Activated CD4-positive, alpha-beta T cell treated with anti-CD3 and anti-CD28 coated beads, Interleukin-2, amount 50 U/mL, for 48 hours (primary cell): ENCODE data around the gene DLGAP3.

Experiments
- DNase-seq, 2 experiments: peaks; one replicate each; pipeline ENCODE4 v3.0.0-alpha.2; 2020

Gene DLGAP3

GRCh38 chr1:34864759-34865158 is 64.7 kb downstream of the DLGAP3 start:
- no peak for DNase-seq

DNA sequence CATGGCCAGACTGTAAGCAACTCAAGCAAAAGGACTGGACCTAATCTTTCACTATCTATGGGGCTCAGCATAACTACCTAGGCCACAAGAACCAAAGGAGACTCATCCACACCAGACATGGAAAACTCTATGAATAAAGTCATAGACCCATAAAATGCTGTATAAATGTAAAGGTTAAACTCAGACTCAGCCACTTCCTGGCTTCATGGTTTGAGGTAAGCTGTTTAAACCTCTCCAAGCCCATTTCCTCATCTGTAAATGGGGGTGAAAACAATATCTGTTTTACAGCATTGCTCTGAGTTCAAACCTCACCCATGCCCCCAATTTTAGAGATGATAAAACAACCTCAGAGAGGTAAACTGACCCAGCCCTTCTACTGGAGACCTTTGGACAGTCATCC is 65.9 kb downstream of the DLGAP3 start:
- DNase-seq: no peak

DNA sequence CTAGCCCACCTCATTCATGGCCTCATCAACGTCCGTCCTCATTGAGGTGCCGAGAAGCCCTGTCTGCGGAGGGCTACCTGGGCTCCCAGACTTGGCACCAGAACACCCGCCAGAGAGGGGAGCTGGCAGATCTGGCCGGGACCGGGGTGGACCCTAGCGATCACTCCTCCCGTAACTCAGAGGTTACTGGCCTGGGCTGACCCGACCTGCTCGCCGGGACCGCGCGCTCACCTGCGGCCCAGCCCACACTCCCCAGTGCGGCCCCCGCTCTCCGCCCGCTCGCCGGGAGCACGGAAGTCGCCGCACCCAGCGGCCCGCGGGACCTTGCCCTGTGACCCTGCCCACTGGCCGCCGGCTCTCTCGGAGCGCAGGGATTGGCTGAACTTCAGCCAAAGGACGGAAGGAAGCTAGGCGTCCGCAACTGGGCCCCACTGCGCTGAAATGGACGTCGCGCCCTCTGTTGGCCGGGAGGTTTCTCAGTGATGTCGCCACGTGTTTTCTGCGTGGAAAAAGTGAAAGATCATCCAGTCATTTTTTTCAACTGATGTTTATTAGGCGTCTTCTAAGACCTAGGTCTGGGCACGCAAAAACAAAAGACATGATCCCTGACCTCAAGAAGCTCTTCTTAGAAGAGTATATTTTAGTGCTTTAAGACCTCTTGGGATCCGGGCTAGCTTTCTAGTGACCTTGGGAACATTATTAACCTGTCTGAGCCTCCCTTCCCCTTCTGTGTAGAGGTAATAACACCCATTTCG is 69.8 kb downstream of the DLGAP3 start, which contains the start of gene SMIM12:
Gene SMIM12 (minus strand): TSS at position 304 of the 755 bp plus-strand sequence. CDS start 3,772 bp downstream, outside the sequence.
- peak; percentile 94 to 96 for DNase-seq

- peak; percentile 35 to 52 for DNase-seq
These were observed 70.5 kb downstream of the DLGAP3 start for GRCh38 chr1:34858901-34859445.

- no peak for DNase-seq
These were observed 72.8 kb downstream of the DLGAP3 start for GRCh38 chr1:34856697-34857096.

DNA sequence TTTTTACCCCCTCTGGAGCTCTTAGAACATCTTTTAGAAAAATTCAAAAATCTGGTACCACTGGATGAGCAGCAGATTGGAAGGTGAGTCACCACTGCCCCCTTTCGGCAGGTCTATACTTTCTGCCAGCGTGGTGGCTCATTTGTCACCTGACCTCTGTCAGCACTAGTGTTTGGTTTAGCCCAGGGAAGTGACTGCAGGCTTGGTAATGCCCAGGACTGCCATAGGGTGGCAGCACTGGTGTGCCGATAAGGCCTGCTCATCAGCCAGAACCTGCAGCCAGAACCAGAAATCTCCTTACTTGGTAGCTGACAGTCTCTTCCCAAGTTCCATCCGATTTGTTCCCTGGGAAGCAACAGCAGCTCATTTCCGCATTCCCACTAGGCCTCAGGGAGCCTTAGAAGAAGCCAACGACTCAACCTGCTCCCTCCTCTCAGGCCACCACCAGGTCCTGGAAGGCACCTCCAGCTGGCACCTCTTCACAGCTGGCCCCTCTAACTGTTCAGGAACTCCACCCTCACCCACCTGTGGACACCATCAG is 76.7 kb downstream of the DLGAP3 start:
- peak; percentile 89 to 93 for DNase-seq

DNA sequence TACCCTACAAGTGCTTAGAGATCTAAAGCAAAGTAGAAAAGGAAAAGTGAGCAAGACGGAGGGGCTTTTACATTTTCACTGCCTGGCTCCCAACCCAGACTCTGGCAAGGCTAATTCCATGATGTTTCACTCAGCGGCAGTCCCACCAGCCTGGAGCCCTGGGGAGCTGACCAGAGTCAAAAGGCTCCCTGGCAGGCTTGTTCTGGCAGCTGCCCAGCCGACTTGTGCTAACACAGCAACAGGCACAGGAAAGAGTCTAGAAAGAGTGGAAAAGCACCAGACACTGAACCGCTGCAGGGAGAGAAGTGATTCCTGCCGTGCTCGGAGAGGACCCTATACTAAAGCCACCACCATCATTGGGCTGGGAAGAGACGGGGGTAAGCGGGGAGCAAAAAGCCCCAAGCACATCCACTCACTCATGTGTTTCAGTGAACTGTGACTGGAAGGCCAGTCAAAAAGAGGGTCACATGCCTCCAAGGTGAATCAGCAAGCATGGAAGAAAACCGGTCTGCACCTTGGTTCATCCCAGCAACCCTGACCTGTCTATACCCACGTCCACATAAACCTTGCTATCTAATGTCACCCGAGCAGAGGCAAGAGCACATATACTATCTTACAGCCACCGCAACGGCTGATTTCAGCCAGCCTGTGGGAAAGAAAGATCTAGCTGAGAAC is 77.9 kb downstream of the DLGAP3 start:
- DNase-seq: no peak

DNA sequence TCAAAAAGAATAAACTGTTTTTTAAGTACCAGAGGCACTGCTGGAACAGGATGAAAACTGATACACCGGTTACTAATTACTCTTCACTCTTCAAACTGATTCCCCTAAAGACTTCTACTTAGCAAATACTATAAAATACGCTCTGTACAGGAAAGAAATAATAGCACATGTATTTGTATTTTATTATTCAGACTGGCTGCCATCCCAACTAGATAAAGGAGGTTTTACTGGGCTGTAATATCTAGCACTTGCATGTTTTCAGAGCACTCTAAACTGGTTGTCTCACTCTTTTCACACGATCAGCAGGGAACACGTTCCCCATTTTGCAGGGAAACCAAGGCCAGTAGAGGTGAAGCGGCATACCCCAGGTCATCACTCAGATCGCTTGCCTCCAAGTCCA is 79.1 kb downstream of the DLGAP3 start:
- DNase-seq: no peak

DNA sequence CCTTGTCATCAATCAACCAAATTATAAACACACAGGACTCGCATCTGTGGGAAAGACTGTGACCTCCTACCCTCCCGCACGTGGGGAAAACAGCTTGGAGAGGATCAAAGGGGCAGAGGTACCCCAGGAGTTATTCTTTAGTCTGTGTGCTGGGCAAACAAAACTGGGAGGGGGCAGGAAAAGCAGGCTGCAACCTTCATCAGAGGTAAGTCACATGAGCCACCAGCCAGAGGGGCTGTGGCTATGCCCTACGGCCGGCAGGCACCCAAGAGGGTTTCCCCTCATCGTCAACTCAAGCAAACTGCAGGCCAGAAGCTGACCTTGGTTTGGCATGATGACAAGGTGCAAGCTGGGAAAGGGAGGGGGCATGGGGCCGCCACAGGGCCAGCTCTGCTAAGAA is 82.4 kb downstream of the DLGAP3 start:
- no peak for DNase-seq

DNA sequence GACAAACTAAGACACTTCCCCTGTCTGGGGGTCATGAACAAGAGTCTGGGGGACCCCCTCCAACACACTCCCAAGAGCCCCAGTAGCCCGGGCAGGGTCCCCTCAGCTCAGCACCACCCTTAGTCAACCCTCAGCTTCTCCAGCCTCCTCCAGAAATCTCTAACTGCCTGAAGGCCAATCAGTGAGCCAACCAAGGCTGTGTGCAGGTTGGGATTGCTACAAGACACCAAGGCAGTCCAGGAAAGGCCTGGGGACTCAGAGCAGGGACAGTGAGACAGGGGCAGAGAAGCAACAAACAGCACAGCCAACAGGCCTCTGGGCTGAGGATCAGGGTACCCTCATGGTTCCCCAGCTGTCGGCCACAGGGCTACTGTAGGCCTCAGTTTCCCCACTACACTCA is 83.2 kb downstream of the DLGAP3 start:
- no peak for DNase-seq

DNA sequence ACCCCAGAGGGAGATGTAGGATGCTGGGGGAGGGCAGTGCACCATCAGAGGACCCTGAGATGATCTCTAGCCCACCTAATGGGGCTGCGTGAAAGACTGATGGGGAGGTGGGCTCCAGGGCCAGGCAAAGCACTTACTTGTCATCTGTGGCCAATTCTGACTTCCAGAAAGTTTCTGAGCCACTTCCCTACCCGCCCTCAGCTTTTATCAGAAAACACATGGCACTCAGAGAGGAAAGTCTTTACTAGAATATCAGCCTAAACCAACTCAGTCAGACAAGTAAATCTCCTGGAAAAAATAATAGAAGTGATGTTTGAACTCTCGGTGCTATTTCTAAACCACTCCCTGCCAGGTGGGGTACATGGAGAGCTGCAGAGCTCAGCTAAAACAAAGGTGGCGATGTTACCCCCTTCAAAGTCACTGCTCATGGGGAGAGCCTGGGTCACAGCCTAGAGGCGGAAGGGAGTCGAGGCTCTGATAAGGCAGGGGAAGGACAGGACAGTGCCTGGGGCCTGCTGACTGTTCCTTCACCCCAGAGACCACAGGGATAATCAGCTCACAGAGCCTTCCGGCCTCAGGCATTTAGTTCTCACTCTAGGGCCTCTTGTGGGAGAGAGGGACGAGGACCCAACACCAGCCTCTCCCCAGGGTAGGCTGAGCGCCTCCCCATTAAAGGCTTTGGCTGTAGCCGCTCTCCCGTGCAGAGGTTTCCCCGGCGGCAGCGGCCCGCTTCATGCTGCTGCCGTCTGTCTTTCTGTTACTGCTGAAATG is 84.1 kb downstream of the DLGAP3 start:
- no peak for DNase-seq

- DNase-seq: no peak
These were observed 85.2 kb downstream of the DLGAP3 start for GRCh38 chr1:34844252-34844634.

GRCh38 chr1:34843392-34844251 is 85.8 kb downstream of the DLGAP3 start:
- no peak for DNase-seq

DNA sequence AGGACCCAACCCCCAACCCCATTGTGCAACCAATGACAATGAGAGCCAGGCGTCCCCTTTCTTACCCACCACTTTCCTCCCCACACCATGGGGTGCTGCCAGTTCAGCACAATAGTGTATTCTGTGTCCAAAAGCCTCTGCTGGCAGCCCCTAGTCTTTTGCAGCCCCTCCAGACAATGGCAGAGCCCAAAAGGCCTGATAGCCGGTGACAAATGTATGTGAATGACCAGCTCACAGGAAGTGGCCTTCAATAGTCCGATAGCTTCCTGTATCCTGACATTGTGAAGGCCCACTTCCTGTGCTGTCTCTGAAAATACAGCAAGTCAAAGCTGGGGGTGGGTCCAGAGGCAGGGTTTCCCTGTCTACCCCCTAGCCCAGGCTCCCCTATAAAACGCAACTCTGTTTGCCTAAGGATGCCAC is 86.5 kb downstream of the DLGAP3 start:
- DNase-seq: no peak

- no peak for DNase-seq
These were observed 87.4 kb downstream of the DLGAP3 start for GRCh38 chr1:34842073-34842472.

GRCh38 chr1:34840426-34840825 is 89.0 kb downstream of the DLGAP3 start:
- DNase-seq: no peak

GRCh38 chr1:34839526-34840305 is 89.7 kb downstream of the DLGAP3 start:
- no peak for DNase-seq

DNA sequence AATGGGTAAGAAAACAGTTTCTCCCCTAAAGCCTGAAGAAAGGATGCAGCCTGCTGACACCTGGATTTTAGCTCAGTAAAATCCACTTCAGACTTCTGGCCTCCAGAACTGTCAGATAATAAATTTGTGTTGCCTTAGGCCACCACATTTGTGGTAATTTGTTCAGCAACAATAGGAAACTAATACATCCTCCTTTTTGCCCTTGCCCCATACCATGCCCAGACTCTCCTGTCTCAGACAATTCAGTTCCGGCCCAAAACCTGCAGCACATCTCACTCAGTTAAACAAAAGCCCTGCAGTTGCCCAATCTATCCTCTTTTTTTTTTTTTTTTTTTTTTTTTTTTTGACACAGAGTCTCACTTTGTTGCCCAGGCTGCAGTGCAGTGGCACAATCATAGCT is 95.7 kb downstream of the DLGAP3 start:
- DNase-seq: no peak

GRCh38 chr1:34831721-34832246 is 97.7 kb downstream of the DLGAP3 start:
- no peak for DNase-seq

- no peak for DNase-seq
These were observed 100.2 kb downstream of the DLGAP3 start for GRCh38 chr1:34829250-34829649.

- DNase-seq: no peak
These were observed 100.8 kb downstream of the DLGAP3 start for GRCh38 chr1:34828611-34829010.
